ENCODE results near the gene CISTR.
A peak's percentile ranks its signal among the peaks of the same experiment; 100 is the strongest.

Gene CISTR

GRCh38 chr12:53757101-53757770, 5.5 kb upstream of the CISTR start:
- DNase-seq (ENCODE audit: insufficient read length, low spot score), result peak; percentile 89
- TF ChIP-seq POLR2A (IDR thresholded peaks at IDR 0.05; ENCODE audit: low read depth, low read length), result no peak
- no peak for FAIRE-seq

- FAIRE-seq (no peak), DNase-seq (ENCODE audit: insufficient read length, low spot score) (no peak)
- TF ChIP-seq POLR2A (IDR thresholded peaks at IDR 0.05; ENCODE audit: low read depth, low read length), result no peak
Observed at GRCh38 chr12:53756300-53757100, 4.7 kb upstream of the CISTR start.

GRCh38 chr12:53755893-53756292, 4.1 kb upstream of the CISTR start:
- FAIRE-seq (no peak), DNase-seq (ENCODE audit: insufficient read length, low spot score) (no peak)
- no peak for TF ChIP-seq POLR2A (IDR thresholded peaks at IDR 0.05; ENCODE audit: low read depth, low read length)

GRCh38 chr12:53755451-53755891, 3.7 kb upstream of the CISTR start:
- no peak for FAIRE-seq

GRCh38 chr12:53754633-53755264, 3.0 kb upstream of the CISTR start:
- DNase-seq (ENCODE audit: insufficient read length, low spot score) (no peak), FAIRE-seq (no peak)
- TF ChIP-seq POLR2A (IDR thresholded peaks at IDR 0.05; ENCODE audit: low read depth, low read length), result no peak

More at GRCh38 chr12:53755451-53755891, 3.7 kb upstream of the CISTR start:
- TF ChIP-seq POLR2A (IDR thresholded peaks at IDR 0.05; ENCODE audit: low read depth, low read length), result no peak
- no peak for DNase-seq (ENCODE audit: insufficient read length, low spot score)

- DNase-seq (ENCODE audit: insufficient read length, low spot score) (no peak), FAIRE-seq (no peak)
- TF ChIP-seq POLR2A (IDR thresholded peaks at IDR 0.05; ENCODE audit: low read depth, low read length), result no peak
Observed at GRCh38 chr12:53754188-53754585, 2.4 kb upstream of the CISTR start.

GRCh38 chr12:53752621-53753020, 842 bp upstream of the CISTR start:
- DNase-seq (ENCODE audit: insufficient read length, low spot score) (no peak), FAIRE-seq (no peak)
- no peak for TF ChIP-seq POLR2A (IDR thresholded peaks at IDR 0.05; ENCODE audit: low read depth, low read length)

GRCh38 chr12:53752192-53752601, 418 bp upstream of the CISTR start:
- TF ChIP-seq POLR2A (IDR thresholded peaks at IDR 0.05; ENCODE audit: low read depth, low read length), result no peak
- DNase-seq (ENCODE audit: insufficient read length, low spot score), result no peak
- FAIRE-seq, result no peak

- no peak for TF ChIP-seq POLR2A (IDR thresholded peaks at IDR 0.05; ENCODE audit: low read depth, low read length)
- FAIRE-seq, result no peak
- DNase-seq (ENCODE audit: insufficient read length, low spot score), result no peak
Observed at GRCh38 chr12:53750812-53751335, 905 bp downstream of the CISTR start.

GRCh38 chr12:53749986-53750811, 1.6 kb downstream of the CISTR start:
- DNase-seq (ENCODE audit: insufficient read length, low spot score) (no peak), FAIRE-seq (no peak)
- TF ChIP-seq POLR2A (IDR thresholded peaks at IDR 0.05; ENCODE audit: low read depth, low read length), result no peak

GRCh38 chr12:53748072-53748840, 3.5 kb downstream of the CISTR start:
- no peak for TF ChIP-seq POLR2A (IDR thresholded peaks at IDR 0.05; ENCODE audit: low read depth, low read length)
- DNase-seq (ENCODE audit: insufficient read length, low spot score) (no peak), FAIRE-seq (no peak)

- DNase-seq (ENCODE audit: insufficient read length, low spot score), result no peak
- TF ChIP-seq POLR2A (IDR thresholded peaks at IDR 0.05; ENCODE audit: low read depth, low read length), result no peak
- FAIRE-seq, result no peak
Observed at GRCh38 chr12:53747095-53747494, 4.7 kb downstream of the CISTR start.

Data from H54 (cell line).